ENCODE measurements around the gene KASH5. TPM values are rescaled to one million over a fixed set of nuclear protein-coding genes. Genes with fewer than 3 reads are reported as not detected.

Gene KASH5
- total and polyA plus RNA-seq, 2 of the 8 experiments (the other 6 are each of a cell fraction or from before 2014, with no cell fraction given) = 0.05 to 0.19 TPM

- Histone ChIP-seq H2BK20ac (ENCODE audit: low read length) (no peak overlapping the region), H4K20me1 (replicated peaks in 1 of 2; ENCODE audit: control insufficient read depth in 1 of 2, insufficient read depth in 2 of 2, low read length in 2 of 2) (no peaks in the 10 kb centered on the region), H3K4me1 (replicated peaks in 1 of 4; ENCODE audit: control insufficient read depth in 3 of 4, insufficient read depth in 4 of 4, low read length in 3 of 4) (peaks cover 7 to 29% (median 18%) of the 10 kb centered on the region in 4 experiments), H3K56ac (replicated peaks; ENCODE audit: insufficient read length, low read depth, low read length) (no peak overlapping the region), H2BK5ac (ENCODE audit: low read depth, low read length) (no peak overlapping the region), H4K5ac (ENCODE audit: insufficient read length, low read depth, low read length) (no peak overlapping the region), H3K79me1 (ENCODE audit: low read depth, low read length) (no peaks in the 10 kb centered on the region), H2AK5ac (ENCODE audit: low read depth, low read length) (no peak overlapping the region), H2BK120ac (replicated peaks; ENCODE audit: low read depth, low read length) (no peak overlapping the region), H3K4me2 (ENCODE audit: insufficient read depth in 1 of 2, low read depth in 2 of 2, low read length in 2 of 2) (peak overlapping the region in 1 of 2 experiments; percentile 88; a peak in 1 of 4 replicates), H3K23ac (ENCODE audit: insufficient read length) (no peak overlapping the region), H4K91ac (replicated peaks; ENCODE audit: insufficient read length, low read length) (no peak overlapping the region), H2BK15ac (ENCODE audit: low read length) (no peak overlapping the region), H3K9ac (replicated peaks in 1 of 4; ENCODE audit: extremely low read depth in 1 of 4, low read depth in 3 of 4, low read length in 3 of 4) (no peak overlapping the region), H3K14ac (ENCODE audit: insufficient read length) (no peak overlapping the region), H3K18ac (ENCODE audit: extremely low read depth, low read length) (no peak overlapping the region; the same call in 1 of the 2 replicates), H3K36me3 (ENCODE audit: control insufficient read depth in 2 of 4, insufficient read depth in 4 of 4, low read length in 3 of 4) (no peaks in the 10 kb centered on the region), H3K27me3 (replicated peaks in 1 of 4; ENCODE audit: control insufficient read depth in 3 of 4, extremely low read depth in 1 of 4, insufficient read depth in 3 of 4, low read length in 3 of 4) (peaks cover 23 to 56% (median 51%) of the 10 kb centered on the region in 4 experiments), H3K4me3 (ENCODE audit: extremely low read depth in 1 of 4, insufficient read depth in 2 of 4, low read depth in 3 of 4, low read length in 4 of 4) (no peak overlapping the region), H2BK12ac (ENCODE audit: low read depth, low read length) (no peak overlapping the region), H2AFZ (ENCODE audit: low read length) (no peak overlapping the region), H4K8ac (ENCODE audit: extremely low read depth, insufficient read depth, low read length) (no peak overlapping the region), H3K9me3 (ENCODE audit: insufficient read depth in 2 of 2, low read depth in 1 of 2, low read length in 1 of 2) (no peaks in the 10 kb centered on the region), H3K23me2 (ENCODE audit: low read depth, low read length) (peaks cover 11% of the 10 kb centered on the region; the same call in 1 of the 2 replicates), H3K27ac (ENCODE audit: low read depth, low read length) (no peak overlapping the region), H3K4ac (replicated peaks; ENCODE audit: insufficient read length, low read depth, low read length) (no peak overlapping the region), H3K79me2 (ENCODE audit: control insufficient read depth in 1 of 2, insufficient read depth in 2 of 2, low read length in 2 of 2) (no peaks in the 10 kb centered on the region)
- 65% methylated on average over 2 of the region's 3 CpGs; no CpG with 5 or more reads in 1 of the 2 experiments for WGBS, 2 experiments (ENCODE audit: extremely low coverage in 1 of 2, insufficient coverage in 1 of 2, insufficient read length in 1 of 2, insufficient replicate concordance in 2 of 2, low coverage in 1 of 2, low lambda C conversion rate in 2 of 2, missing lambda C conversion rate in 1 of 2)
- POLR2A ChIA-PET (ENCODE audit: partially characterized antibody) = interaction anchor here (0.9 to 1.4 kb wide), 4 partner anchors 10 to 30 kb away, joined by 3 to 5 read pairs (median 4); partner anchors contain the start of gene PIH1D1
- FAIRE-seq = no peak
- TF ChIP-seq MAFK (IDR thresholded peaks at IDR 0.05; ENCODE audit: low read depth, low read length) (no peak), POU5F1 (IDR thresholded peaks at IDR 0.05; ENCODE audit: low read depth, low read length) (no peak), SUZ12 (IDR thresholded peaks at IDR 0.05; ENCODE audit: low read length) (no peak)
- DNase-seq (ENCODE audit: low read depth in 1 of 2, low spot score in 2 of 2) = no peak
- CTCF ChIA-PET (ENCODE audit: partially characterized antibody) = interaction anchor here (0.5 to 14.7 kb wide), 12 partner anchors 8 to 115 kb away, joined by 3 to 291 read pairs (median 6); partner anchors contain the start of gene PIH1D1
These were observed 33.8 kb downstream of the KASH5 start for GRCh38 chr19:49421878-49422202.
